Lung (tissue), 12 donors: ENCODE data around the gene FBLN1. TPM values are rescaled to one million over a fixed set of nuclear protein-coding genes. Genes with fewer than 3 reads are reported as not detected.
"Not testable (repeated sequence)": the region's sequence is repeated elsewhere in the genome, so short reads cannot be mapped to it uniquely, and the experiment has no call there.

Experiments used
- ATAC-seq: fragments of 200-7000 bp; cut with Tn5 transposase; one replicate; pipeline ENCODE4 v1.9.1; 2020; ENCODE audit warnings: moderate number of reproducible peaks; ENCODE audit not compliant: insufficient read depth, low FRiP score
- DNase-seq, 3 donors: peaks; one replicate each; pipeline ENCODE4 v3.0.0-alpha.2; 2013 to 2017
- H3K27ac ChIP-seq, 2 donors: one replicate each; pipeline ENCODE4 v1.5.1; 2013; ENCODE audit warnings: mild to moderate bottlenecking in 2 of 2, moderate library complexity in 2 of 2, control low read depth in 1 of 2, inconsistent platforms in 1 of 2, low read depth in 1 of 2, low read length in 1 of 2
- H3K27me3 ChIP-seq, 3 donors: one replicate each; pipeline ENCODE4 v1.5.1; 2013; ENCODE audit warnings: low read length in 2 of 3; ENCODE audit not compliant: control insufficient read depth in 3 of 3, insufficient read depth in 3 of 3
- H3K36me3 ChIP-seq, 4 donors: one replicate each; pipeline ENCODE4 v1.5.1; 2013; ENCODE audit warnings: low read length in 4 of 4, mild to moderate bottlenecking in 1 of 4, moderate library complexity in 1 of 4; ENCODE audit not compliant: control insufficient read depth in 4 of 4, insufficient read depth in 4 of 4
- H3K4me1 ChIP-seq, 5 donors: one replicate each; pipeline ENCODE4 v1.5.1; 2013; ENCODE audit warnings: low read length in 5 of 5, mild to moderate bottlenecking in 2 of 5, moderate library complexity in 1 of 5; ENCODE audit not compliant: control insufficient read depth in 5 of 5, insufficient read depth in 5 of 5
- H3K4me3 ChIP-seq: one replicate; pipeline ENCODE4 v1.5.1; 2013; ENCODE audit warnings: mild to moderate bottlenecking, control low read depth, moderate library complexity
- H3K9ac ChIP-seq, 2 donors: one replicate each; pipeline ENCODE4 v1.5.1; 2013; ENCODE audit warnings: low read length in 2 of 2, control low read depth in 1 of 2; ENCODE audit not compliant: insufficient read depth in 1 of 2
- H3K9me3 ChIP-seq, 4 donors: one replicate each; pipeline ENCODE4 v1.5.1; 2013; ENCODE audit warnings: low read length in 3 of 4, mild to moderate bottlenecking in 1 of 4, moderate library complexity in 1 of 4; ENCODE audit not compliant: control insufficient read depth in 4 of 4, insufficient read depth in 3 of 4
- WGBS, 2 donors: extraction: QIAGEN DNeasy Blood & Tissue Kit; methylation state at CpG; one replicate each; pipeline ENCODE4 v1.1.7; 2013; 5-methylcytosine and 5-hydroxymethylcytosine counted together
- polyA plus RNA-seq, 2 donors: library from polyadenylated mRNA; stranded (reverse); fragments of 200-250 nt; gene quantifications; one replicate each; pipeline ENCODE4 v1.2.1, GENCODE V29; 2013
- total RNA-seq, 2 donors: library from RNA; depleted of rRNA in 1 of 2; stranded (reverse); fragments of >200 nt in 1 of 2; gene quantifications; one replicate each; pipeline ENCODE4 v1.2.1, GENCODE V29; 2014 to 2021
- TF ChIP-seq, protein P1 (sequence below): IDR thresholded peaks from 2 replicates; pipeline ENCODE4 v1.5.1; 2012; ENCODE audit warnings: mild to moderate bottlenecking; ENCODE audit errors: control extremely low read depth, extremely low read depth
- donor health status: control.
- donor health status: control.
- donor health status: Bipolar disorder and iron deficiency.
- donor health status: healthy.
- donor health status: DM: yes; HTN: yes; CAD: no.

Gene FBLN1
- total and polyA plus RNA-seq, 4 donors = 82.7 to 357 (median 233) TPM

DNA sequence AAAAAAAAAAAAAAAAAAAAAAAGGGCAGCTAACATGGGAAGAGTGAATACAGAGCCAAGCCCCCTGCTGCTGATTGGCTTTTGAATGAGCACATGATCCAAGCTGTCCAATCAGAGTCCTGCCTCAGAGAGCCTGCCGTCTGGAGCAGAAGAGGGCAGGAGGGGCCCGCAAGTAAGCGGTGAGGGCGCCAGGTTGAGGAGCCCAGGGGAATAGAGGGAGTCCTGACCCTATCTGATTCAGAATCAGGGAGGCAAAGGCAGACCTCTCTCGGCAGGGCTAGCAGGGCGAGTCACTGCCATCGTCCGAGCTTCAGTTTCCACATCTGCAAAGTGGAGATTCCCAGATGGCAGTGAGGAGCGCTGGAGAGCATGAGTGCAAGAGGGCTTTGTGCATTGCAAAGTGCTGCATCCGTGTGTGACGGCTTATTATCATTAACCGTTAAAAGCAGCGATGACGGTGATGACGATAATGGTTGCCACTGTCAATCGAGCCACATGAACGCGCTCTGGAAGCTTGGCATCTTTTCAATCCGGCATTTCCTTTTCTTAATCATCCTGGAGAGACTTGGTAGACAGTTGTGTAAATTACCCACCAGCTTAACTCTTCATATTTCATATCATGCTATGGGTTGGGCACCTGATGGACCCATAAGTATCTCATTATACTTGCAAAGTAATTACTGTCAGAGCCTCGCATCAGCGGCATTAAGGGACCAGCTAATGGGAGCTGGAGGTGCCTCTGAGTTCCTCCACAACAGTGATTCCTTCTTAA is 100.3 kb downstream of the FBLN1 start:
- Histone ChIP-seq H3K9me3 (peaks cover 0 to 3% (median 0%) of the 10 kb centered on the region in 4 donors), H3K36me3 (peaks cover 0 to 48% (median 18%) of the 10 kb centered on the region in 4 donors), H3K9ac (no peak overlapping the region), H3K4me3 (no peak overlapping the region), H3K27ac (no peak overlapping the region), H3K27me3 (no peaks in the 10 kb centered on the region), H3K4me1 (peaks cover 0 to 2% (median 0%) of the 10 kb centered on the region in 5 donors)
- ATAC-seq = no peak
- 76 to 83% methylated on average over 21 of the region's 21 CpGs for WGBS, 2 donors
- TF ChIP-seq, protein P1, sequence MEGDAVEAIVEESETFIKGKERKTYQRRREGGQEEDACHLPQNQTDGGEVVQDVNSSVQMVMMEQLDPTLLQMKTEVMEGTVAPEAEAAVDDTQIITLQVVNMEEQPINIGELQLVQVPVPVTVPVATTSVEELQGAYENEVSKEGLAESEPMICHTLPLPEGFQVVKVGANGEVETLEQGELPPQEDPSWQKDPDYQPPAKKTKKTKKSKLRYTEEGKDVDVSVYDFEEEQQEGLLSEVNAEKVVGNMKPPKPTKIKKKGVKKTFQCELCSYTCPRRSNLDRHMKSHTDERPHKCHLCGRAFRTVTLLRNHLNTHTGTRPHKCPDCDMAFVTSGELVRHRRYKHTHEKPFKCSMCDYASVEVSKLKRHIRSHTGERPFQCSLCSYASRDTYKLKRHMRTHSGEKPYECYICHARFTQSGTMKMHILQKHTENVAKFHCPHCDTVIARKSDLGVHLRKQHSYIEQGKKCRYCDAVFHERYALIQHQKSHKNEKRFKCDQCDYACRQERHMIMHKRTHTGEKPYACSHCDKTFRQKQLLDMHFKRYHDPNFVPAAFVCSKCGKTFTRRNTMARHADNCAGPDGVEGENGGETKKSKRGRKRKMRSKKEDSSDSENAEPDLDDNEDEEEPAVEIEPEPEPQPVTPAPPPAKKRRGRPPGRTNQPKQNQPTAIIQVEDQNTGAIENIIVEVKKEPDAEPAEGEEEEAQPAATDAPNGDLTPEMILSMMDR = no peak
- DNase-seq = peak in 1 of 3 donors; percentile 48

DNA sequence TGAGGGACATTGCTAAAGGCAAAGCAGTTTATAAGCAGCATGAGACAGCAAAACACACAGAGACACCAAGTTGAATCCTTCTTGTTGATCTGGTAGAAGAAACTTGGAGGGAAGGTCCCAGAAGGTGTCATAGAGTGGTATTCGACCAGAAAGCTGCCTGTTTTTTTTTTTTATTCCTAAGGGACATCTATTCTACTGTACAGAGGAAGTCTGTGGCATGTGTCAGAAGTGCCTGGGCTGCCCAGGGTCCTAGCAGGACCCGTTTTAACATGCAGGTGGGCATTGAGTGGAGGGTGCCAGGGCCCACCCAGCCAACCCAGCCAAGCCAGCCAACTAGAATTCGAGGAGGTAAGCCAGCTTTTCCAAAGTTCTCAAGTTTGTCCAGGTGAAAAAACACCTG is 100.9 kb downstream of the FBLN1 start:
- TF ChIP-seq, protein P1 = no peak
- H3K4me3 ChIP-seq = no peak overlapping the region
- 36 to 41% methylated on average over 3 of the region's 3 CpGs for WGBS, 2 donors
- H3K9ac ChIP-seq = no peak overlapping the region
- no peaks in the 10 kb centered on the region for H3K4me1 ChIP-seq
- no peak overlapping the region for H3K27ac ChIP-seq
- peaks cover 0 to 45% (median 15%) of the 10 kb centered on the region in 4 donors for H3K36me3 ChIP-seq
- ATAC-seq = no peak
- DNase-seq = no peak
- H3K27me3 ChIP-seq = no peaks in the 10 kb centered on the region
- peaks cover 0 to 3% (median 0%) of the 10 kb centered on the region in 4 donors for H3K9me3 ChIP-seq

DNA sequence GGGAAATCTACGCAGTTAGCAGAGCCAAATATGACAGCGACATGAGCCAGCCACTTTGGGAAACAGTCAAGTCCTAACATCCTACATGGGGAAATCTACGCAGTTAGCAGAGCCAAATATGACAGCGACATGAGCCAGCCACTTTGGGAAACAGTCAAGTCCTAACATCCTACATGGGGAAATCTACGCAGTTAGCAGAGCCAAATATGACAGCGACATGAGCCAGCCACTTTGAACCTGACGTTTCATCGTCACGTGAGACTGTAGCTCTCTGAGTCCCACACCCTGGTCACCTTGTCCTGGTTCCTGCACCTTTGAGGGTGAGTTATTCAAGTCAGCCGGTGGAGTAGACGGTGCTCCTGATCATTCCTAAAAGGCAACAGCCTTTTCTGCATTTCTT is 105.4 kb downstream of the FBLN1 start:
- WGBS, 2 donors = 78 to 89% methylated on average over 11 of the region's 11 CpGs
- H3K9me3 ChIP-seq, H3K27me3 ChIP-seq, H3K27ac ChIP-seq, DNase-seq, H3K4me3 ChIP-seq, ATAC-seq, H3K9ac ChIP-seq, H3K4me1 ChIP-seq: not testable (repeated sequence)
- H3K36me3 ChIP-seq = peaks cover 0 to 13% (median 6%) of the 10 kb centered on the region in 4 donors

DNA sequence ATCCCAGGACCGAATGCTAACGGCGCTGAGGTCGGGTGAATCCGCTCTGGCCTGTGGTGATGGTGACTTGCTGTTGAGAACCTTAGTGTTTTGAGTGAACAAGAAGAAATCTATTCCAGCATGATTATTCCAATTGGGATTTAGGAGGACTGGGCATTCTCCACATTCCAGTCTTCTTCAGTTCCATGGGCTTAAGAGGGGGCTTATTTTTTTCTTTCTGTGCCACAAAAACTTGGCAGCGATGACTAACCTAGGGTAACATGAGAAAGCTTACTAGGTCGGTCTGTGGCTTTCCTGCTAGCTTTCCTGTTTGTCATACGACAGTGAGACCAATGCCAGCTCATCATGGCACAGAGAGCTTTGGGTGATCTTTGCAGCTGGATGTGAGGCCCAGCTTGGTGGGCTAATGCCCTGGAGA is 106.1 kb downstream of the FBLN1 start:
- peaks cover 0 to 7% (median 0%) of the 10 kb centered on the region in 5 donors for H3K4me1 ChIP-seq
- TF ChIP-seq, protein P1 = no peak
- ATAC-seq (no peak), DNase-seq (no peak)
- no peaks in the 10 kb centered on the region for H3K27me3 ChIP-seq
- H3K4me3 ChIP-seq = no peak overlapping the region
- H3K27ac ChIP-seq = no peak overlapping the region
- H3K9ac ChIP-seq = no peak overlapping the region
- no peaks in the 10 kb centered on the region for H3K9me3 ChIP-seq
- WGBS, 2 donors = 54 to 62% methylated on average over 8 of the region's 8 CpGs
- H3K36me3 ChIP-seq = peaks cover 0 to 13% (median 5%) of the 10 kb centered on the region in 4 donors
